ENCODE results near the gene CCNY. TPM values are rescaled to one million over a fixed set of nuclear protein-coding genes. Genes with fewer than 3 reads are reported as not detected.

The CCNY gene
- polyA plus RNA-seq, 2 of the 4 experiments (the other 2 are of a cell fraction), result 28.1 to 55.5 TPM

DNA sequence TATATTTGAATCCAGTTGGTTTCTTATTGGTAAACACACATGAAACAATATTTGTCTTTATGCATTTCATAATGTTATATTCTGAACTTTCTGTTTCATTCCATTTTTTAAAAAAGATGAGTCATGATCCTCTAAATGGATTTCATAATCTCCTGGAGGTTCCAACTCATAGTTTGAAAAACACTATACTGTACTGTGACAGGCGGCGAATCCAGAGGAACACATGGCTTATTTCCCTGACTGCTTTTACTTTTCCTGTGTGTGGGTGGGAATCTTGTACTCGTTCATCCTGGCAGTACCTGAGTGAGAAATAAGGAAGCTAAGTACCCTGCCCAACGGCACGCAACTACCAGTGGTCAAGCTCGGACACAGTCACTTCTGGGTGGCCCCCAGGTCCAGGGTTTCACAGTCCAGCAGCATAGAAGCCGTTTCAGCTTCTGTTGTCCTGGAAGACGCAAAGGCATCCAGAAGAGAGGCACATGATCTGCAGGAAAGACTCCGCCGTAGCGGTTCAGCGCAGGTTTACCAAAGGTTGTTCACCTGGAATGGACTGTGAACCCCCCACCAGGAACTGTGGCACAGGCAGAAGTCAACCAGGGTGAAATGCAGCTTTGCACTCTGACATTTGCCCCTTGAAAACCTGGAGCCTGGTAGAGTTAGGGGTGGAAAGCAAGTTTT, 117.7 kb downstream of the CCNY start:
- FAIRE-seq, result no peak
- DNase-seq (ENCODE audit: low read depth in 1 of 2, low spot score in 1 of 2), result no peak
- H3K9me3 ChIP-seq, result no peaks in the 10 kb centered on the region
- H3K4me2 ChIP-seq, result peak overlapping the region; percentile 49
- WGBS (ENCODE audit: missing lambda C conversion rate), result 84% methylated on average over 12 of the region's 12 CpGs
- TF ChIP-seq RAD21 (conservative IDR thresholded peaks at IDR 0.05 in 1 of 2, IDR thresholded peaks at IDR 0.05 in 1 of 2) (no peak), CBX2 (IDR thresholded peaks at IDR 0.05; ENCODE audit: borderline replicate concordance, low read depth) (no peak), ATOH8 (CRISPR knock-in tag; IDR thresholded peaks at IDR 0.05; ENCODE audit: low read depth) (no peak), TP53 (CRISPR knock-in tag; IDR thresholded peaks at IDR 0.05) (no peak), MAFK (IDR thresholded peaks at IDR 0.05; ENCODE audit: partially characterized antibody) (peak; percentile 34), FOSB (CRISPR knock-in tag; IDR thresholded peaks at IDR 0.05) (no peak), FOSL2 (IDR thresholded peaks at IDR 0.05) (no peak), FOSL2 (CRISPR knock-in tag; IDR thresholded peaks at IDR 0.05) (peak; percentile 78), NFE2L2 (conservative IDR thresholded peaks at IDR 0.05; ENCODE audit: low read length) (0 out of 2 replicates have a peak, but pooled peaks have one; percentile 3)
- ChIA-PET POLR2A (no interaction called here), CTCF (interaction anchor here (1.1 to 1.4 kb wide), 2 partner anchors 18 to 109 kb away, joined by 3 to 4 read pairs; no protein-coding TSS in a partner anchor)
- peak overlapping the region; percentile 53 to 63; a peak in 5 of 6 replicates for H3K27ac ChIP-seq
- peak in 1 of 2 experiments; percentile 18; a peak in 1 of 6 replicates for ATAC-seq
- peaks cover 61% of the 10 kb centered on the region for H3K4me1 ChIP-seq
- H3K4me3 ChIP-seq, result no peak overlapping the region

GRCh38 chr10:35456153-35456720, 119.9 kb downstream of the CCNY start:
- DNase-seq (ENCODE audit: low read depth in 1 of 2, low spot score in 1 of 2) (no peak), ATAC-seq (no peak), FAIRE-seq (no peak)
- Histone ChIP-seq H3K27ac (no peak overlapping the region), H3K4me3 (no peak overlapping the region), H3K9me3 (no peaks in the 10 kb centered on the region), H3K4me1 (peaks cover 48% of the 10 kb centered on the region), H3K4me2 (no peak overlapping the region)
- POLR2A ChIA-PET, result no interaction called here
- TF ChIP-seq CEBPB (IDR thresholded peaks at IDR 0.05) (no peak), POLR2A (IDR thresholded peaks at IDR 0.05; ENCODE audit: low read length) (no peak), RNF2 (IDR thresholded peaks at IDR 0.05; ENCODE audit: borderline replicate concordance, low read depth) (no peak), ATOH8 (CRISPR knock-in tag; IDR thresholded peaks at IDR 0.05; ENCODE audit: low read depth) (no peak), JUNB (IDR thresholded peaks at IDR 0.05) (no peak)
- WGBS (ENCODE audit: missing lambda C conversion rate), result 92% methylated on average over 3 of the region's 3 CpGs
- CTCF ChIA-PET, result interaction anchor here (1.0 kb wide), 2 partner anchors 77 to 216 kb away, joined by 3 read pairs; no protein-coding TSS in a partner anchor

DNA sequence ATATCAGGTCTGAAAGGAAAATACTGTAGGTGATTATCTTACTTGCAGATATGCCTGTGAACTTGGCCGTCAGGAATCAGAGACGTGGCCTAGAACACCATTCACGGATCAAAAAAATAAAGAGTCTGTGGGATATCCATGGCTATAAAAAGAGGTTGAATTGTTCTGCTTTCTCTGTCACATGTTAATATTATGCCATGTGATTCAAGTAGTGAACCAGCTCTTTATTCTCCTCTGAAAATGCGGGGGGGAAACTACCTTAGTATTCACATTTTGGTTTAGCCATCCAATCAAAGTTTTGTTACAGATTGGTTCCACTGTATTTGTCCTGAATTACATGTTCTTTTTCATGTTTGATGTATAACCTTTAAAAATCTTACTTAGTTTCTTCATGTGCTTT, 120.5 kb downstream of the CCNY start:
- DNase-seq (ENCODE audit: low read depth in 1 of 2, low spot score in 1 of 2) (no peak), ATAC-seq (no peak), FAIRE-seq (no peak)
- Histone ChIP-seq H3K4me2 (no peak overlapping the region), H3K4me3 (no peak overlapping the region), H3K4me1 (peaks cover 46% of the 10 kb centered on the region), H3K27ac (no peak overlapping the region), H3K9me3 (no peaks in the 10 kb centered on the region)
- ChIA-PET CTCF (interaction anchor here (1.0 kb wide), 1 partner anchor 217 kb away, joined by 3 read pairs; no protein-coding TSS in a partner anchor), POLR2A (no interaction called here)
- WGBS (ENCODE audit: missing lambda C conversion rate), result 93% methylated on average over 4 of the region's 4 CpGs
- no peak for TF ChIP-seq JUN (IDR thresholded peaks at IDR 0.05)
- TF ChIP-seq CHD2 (IDR thresholded peaks at IDR 0.05; ENCODE audit: low read length, partially characterized antibody), result no peak
- no peak for TF ChIP-seq NR3C1 (IDR thresholded peaks at IDR 0.05)
- no peak for TF ChIP-seq CBX8 (IDR thresholded peaks at IDR 0.05)
- no peak for TF ChIP-seq ATOH8 (CRISPR knock-in tag; IDR thresholded peaks at IDR 0.05; ENCODE audit: low read depth)
- TF ChIP-seq RCOR1 (IDR thresholded peaks at IDR 0.05; ENCODE audit: low read depth, low read length), result no peak
- TF ChIP-seq, protein P1, sequence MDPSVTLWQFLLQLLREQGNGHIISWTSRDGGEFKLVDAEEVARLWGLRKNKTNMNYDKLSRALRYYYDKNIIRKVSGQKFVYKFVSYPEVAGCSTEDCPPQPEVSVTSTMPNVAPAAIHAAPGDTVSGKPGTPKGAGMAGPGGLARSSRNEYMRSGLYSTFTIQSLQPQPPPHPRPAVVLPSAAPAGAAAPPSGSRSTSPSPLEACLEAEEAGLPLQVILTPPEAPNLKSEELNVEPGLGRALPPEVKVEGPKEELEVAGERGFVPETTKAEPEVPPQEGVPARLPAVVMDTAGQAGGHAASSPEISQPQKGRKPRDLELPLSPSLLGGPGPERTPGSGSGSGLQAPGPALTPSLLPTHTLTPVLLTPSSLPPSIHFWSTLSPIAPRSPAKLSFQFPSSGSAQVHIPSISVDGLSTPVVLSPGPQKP (IDR thresholded peaks at IDR 0.05; ENCODE audit: low read depth, low read length), result no peak
- TF ChIP-seq, protein P2, sequence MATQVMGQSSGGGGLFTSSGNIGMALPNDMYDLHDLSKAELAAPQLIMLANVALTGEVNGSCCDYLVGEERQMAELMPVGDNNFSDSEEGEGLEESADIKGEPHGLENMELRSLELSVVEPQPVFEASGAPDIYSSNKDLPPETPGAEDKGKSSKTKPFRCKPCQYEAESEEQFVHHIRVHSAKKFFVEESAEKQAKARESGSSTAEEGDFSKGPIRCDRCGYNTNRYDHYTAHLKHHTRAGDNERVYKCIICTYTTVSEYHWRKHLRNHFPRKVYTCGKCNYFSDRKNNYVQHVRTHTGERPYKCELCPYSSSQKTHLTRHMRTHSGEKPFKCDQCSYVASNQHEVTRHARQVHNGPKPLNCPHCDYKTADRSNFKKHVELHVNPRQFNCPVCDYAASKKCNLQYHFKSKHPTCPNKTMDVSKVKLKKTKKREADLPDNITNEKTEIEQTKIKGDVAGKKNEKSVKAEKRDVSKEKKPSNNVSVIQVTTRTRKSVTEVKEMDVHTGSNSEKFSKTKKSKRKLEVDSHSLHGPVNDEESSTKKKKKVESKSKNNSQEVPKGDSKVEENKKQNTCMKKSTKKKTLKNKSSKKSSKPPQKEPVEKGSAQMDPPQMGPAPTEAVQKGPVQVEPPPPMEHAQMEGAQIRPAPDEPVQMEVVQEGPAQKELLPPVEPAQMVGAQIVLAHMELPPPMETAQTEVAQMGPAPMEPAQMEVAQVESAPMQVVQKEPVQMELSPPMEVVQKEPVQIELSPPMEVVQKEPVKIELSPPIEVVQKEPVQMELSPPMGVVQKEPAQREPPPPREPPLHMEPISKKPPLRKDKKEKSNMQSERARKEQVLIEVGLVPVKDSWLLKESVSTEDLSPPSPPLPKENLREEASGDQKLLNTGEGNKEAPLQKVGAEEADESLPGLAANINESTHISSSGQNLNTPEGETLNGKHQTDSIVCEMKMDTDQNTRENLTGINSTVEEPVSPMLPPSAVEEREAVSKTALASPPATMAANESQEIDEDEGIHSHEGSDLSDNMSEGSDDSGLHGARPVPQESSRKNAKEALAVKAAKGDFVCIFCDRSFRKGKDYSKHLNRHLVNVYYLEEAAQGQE (IDR thresholded peaks at IDR 0.05), result no peak
- no peak for TF ChIP-seq HDAC2 (IDR thresholded peaks at IDR 0.05)
- TF ChIP-seq USF2 (IDR thresholded peaks at IDR 0.05), result no peak
- no peak for TF ChIP-seq ESRRA (IDR thresholded peaks at IDR 0.05; ENCODE audit: borderline replicate concordance, low read length)
- TF ChIP-seq SMC3 (IDR thresholded peaks at IDR 0.05), result no peak
- TF ChIP-seq EHF (CRISPR knock-in tag; IDR thresholded peaks at IDR 0.05), result no peak
- TF ChIP-seq SREBF2 (IDR thresholded peaks at IDR 0.05), result no peak
